Measurements from ENCODE around the gene GOSR2. TPM values are rescaled to one million over a fixed set of nuclear protein-coding genes. Genes with fewer than 3 reads are reported as not detected.

Gene GOSR2
- total and polyA plus RNA-seq, 2 donors (not counting 1 experiment from before 2014, with no cell fraction given) = 49.5 to 72.8 TPM

DNA sequence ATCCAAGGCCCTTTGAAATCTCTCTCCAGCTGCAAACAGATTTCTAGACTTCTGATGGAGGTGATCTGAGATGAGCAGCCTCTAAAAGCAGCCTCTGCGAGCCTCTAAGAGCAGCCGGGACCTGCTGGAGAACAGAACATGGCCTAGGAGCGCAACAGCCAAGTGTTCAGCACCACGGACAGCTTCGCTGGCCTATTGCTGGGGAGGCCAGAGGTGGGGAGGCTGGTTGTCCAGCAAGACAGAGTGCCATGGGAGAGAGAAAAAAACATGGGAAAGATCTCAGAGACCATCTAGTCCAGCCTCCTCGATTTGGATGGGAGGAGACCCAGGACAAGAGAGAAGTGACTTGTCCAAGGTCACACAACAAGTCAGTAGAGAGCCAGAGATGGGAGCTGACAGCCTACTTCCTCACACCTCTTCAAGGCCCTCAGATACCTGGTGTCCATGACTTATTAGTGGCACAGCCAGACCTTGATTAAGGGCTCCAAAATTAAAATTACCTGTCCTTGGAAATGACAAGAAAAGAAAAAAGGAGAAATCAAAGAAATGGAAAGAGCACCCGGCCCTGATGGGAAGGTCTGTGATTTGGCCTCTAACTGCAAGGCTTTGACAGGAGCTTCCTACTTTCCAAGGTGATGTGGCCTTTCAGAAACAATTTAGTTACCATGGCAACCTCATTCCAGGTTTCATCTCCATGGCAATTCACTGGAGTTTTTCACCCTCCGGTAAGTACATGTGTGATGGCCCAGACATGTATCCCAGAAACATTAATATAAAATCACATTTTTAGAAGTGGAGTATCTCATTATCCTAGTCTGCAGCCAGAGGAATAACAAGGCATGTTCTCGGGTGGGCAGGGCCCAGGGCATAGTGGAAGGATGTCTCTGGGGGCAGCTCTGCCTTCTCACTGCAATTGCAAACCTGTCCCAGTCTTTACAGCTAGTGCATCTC lies 41.6 kb downstream of the GOSR2 start:
- Histone ChIP-seq H3K4me3 (replicated peaks in 1 of 4; ENCODE audit: control extremely low read depth in 1 of 4, insufficient read depth in 1 of 4, low read depth in 3 of 4, low read length in 4 of 4) (no peak overlapping the region), H3K79me2 (ENCODE audit: control insufficient read depth, insufficient read depth, low read length) (no peaks in the 10 kb centered on the region), H2AFZ (ENCODE audit: low read length) (no peak overlapping the region), H3K4me1 (ENCODE audit: control insufficient read depth, extremely low read depth, insufficient read depth, low read length) (peaks cover 4% of the 10 kb centered on the region), H3K4me2 (ENCODE audit: extremely low read depth, insufficient read depth, low read length) (no peak overlapping the region), H4K20me1 (ENCODE audit: control insufficient read depth, extremely low read depth, insufficient read depth, low read length) (no peaks in the 10 kb centered on the region), H3K27ac (ENCODE audit: insufficient read depth, low read length) (no peak overlapping the region), H3K36me3 (ENCODE audit: control insufficient read depth, insufficient read depth, low read length) (no peaks in the 10 kb centered on the region), H3K9me3 (ENCODE audit: control insufficient read depth, insufficient read depth, low read depth, low read length) (no peaks in the 10 kb centered on the region), H3K27me3 (ENCODE audit: control insufficient read depth, insufficient read depth, low read length) (peaks cover 15% of the 10 kb centered on the region), H3K9ac (ENCODE audit: insufficient read depth, low read length) (no peak overlapping the region)
- TF ChIP-seq, protein P1, sequence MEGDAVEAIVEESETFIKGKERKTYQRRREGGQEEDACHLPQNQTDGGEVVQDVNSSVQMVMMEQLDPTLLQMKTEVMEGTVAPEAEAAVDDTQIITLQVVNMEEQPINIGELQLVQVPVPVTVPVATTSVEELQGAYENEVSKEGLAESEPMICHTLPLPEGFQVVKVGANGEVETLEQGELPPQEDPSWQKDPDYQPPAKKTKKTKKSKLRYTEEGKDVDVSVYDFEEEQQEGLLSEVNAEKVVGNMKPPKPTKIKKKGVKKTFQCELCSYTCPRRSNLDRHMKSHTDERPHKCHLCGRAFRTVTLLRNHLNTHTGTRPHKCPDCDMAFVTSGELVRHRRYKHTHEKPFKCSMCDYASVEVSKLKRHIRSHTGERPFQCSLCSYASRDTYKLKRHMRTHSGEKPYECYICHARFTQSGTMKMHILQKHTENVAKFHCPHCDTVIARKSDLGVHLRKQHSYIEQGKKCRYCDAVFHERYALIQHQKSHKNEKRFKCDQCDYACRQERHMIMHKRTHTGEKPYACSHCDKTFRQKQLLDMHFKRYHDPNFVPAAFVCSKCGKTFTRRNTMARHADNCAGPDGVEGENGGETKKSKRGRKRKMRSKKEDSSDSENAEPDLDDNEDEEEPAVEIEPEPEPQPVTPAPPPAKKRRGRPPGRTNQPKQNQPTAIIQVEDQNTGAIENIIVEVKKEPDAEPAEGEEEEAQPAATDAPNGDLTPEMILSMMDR (conservative IDR thresholded peaks at IDR 0.05 in 1 of 2, IDR thresholded peaks at IDR 0.05 in 1 of 2; ENCODE audit: low read depth in 1 of 2, low read length in 2 of 2) = no peak
- TF ChIP-seq EZH2 (IDR thresholded peaks at IDR 0.05; ENCODE audit: low read length, missing control alignments) = no peak
- DNase-seq (ENCODE audit: low read depth in 2 of 2) = peak; percentile 26 to 32

DNA sequence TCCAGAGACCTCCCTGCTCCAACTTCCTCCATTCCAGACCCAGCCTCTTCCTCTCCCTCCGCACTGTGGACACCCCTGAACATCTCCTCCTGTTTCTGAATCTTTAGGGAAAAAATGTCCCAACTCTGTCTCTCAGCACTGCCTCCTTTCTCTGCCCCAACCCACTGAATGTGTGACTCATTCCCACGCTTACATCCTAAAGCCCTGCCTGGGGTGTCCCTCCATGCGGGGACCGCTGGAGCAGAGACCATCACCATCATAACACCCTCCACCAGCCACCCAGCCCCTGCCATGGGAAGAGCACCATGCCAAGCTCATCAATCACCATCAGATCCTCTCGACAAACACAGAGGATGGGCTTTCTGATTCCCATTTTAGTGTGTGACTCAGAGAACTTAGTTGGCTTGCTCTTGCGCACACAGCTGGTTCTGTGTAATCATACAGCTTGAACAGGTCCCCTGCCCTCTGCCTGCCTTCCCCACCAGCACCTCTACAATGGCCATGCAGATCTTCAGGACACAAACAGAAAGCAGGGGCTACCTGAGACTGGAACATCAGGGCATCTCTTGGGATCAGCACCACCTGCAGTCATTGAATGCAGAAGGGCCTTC lies 45.4 kb downstream of the GOSR2 start:
- Histone ChIP-seq H3K4me1 (ENCODE audit: control insufficient read depth, extremely low read depth, insufficient read depth, low read length) (no peaks in the 10 kb centered on the region), H3K27me3 (ENCODE audit: control insufficient read depth, insufficient read depth, low read length) (peaks cover 14% of the 10 kb centered on the region), H3K4me3 (replicated peaks in 1 of 4; ENCODE audit: control extremely low read depth in 1 of 4, insufficient read depth in 1 of 4, low read depth in 3 of 4, low read length in 4 of 4) (no peak overlapping the region), H3K9ac (ENCODE audit: insufficient read depth, low read length) (no peak overlapping the region), H4K20me1 (ENCODE audit: control insufficient read depth, extremely low read depth, insufficient read depth, low read length) (no peaks in the 10 kb centered on the region), H3K79me2 (ENCODE audit: control insufficient read depth, insufficient read depth, low read length) (no peaks in the 10 kb centered on the region), H2AFZ (ENCODE audit: low read length) (no peak overlapping the region), H3K36me3 (ENCODE audit: control insufficient read depth, insufficient read depth, low read length) (no peaks in the 10 kb centered on the region), H3K27ac (ENCODE audit: insufficient read depth, low read length) (no peak overlapping the region), H3K4me2 (ENCODE audit: extremely low read depth, insufficient read depth, low read length) (no peak overlapping the region), H3K9me3 (ENCODE audit: control insufficient read depth, insufficient read depth, low read depth, low read length) (no peaks in the 10 kb centered on the region)
- TF ChIP-seq EZH2 (IDR thresholded peaks at IDR 0.05; ENCODE audit: low read length, missing control alignments) = no peak
- TF ChIP-seq, protein P1 (conservative IDR thresholded peaks at IDR 0.05 in 1 of 2, IDR thresholded peaks at IDR 0.05 in 1 of 2; ENCODE audit: low read depth in 1 of 2, low read length in 2 of 2) = no peak
- no peak for DNase-seq (ENCODE audit: low read depth in 2 of 2)

DNA sequence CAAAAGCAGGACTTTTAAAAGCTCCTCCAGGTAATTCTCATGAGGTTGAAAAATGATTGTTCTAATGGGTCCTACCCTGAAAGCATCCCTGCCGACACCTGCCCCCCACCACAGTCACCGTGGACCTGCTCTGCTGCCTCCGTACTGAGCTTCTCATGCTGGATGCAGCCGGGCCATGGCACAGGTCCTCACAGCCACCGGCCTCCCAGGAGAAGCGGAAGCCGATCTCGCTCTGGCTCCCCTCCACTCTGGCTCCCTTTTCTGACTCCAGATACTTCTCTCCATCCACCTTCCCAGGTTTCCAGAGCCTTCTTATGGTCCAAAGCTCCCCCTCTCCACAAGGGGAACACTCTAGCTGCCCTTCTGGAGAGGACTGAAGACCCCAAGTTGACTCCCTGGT lies 45.9 kb downstream of the GOSR2 start:
- Histone ChIP-seq H3K9me3 (ENCODE audit: control insufficient read depth, insufficient read depth, low read depth, low read length) (no peaks in the 10 kb centered on the region), H3K36me3 (ENCODE audit: control insufficient read depth, insufficient read depth, low read length) (no peaks in the 10 kb centered on the region), H3K27me3 (ENCODE audit: control insufficient read depth, insufficient read depth, low read length) (peaks cover 14% of the 10 kb centered on the region), H2AFZ (ENCODE audit: low read length) (no peak overlapping the region), H3K9ac (ENCODE audit: insufficient read depth, low read length) (no peak overlapping the region), H3K4me2 (ENCODE audit: extremely low read depth, insufficient read depth, low read length) (no peak overlapping the region), H3K27ac (ENCODE audit: insufficient read depth, low read length) (no peak overlapping the region), H3K4me1 (ENCODE audit: control insufficient read depth, extremely low read depth, insufficient read depth, low read length) (no peaks in the 10 kb centered on the region), H3K4me3 (replicated peaks in 1 of 4; ENCODE audit: control extremely low read depth in 1 of 4, insufficient read depth in 1 of 4, low read depth in 3 of 4, low read length in 4 of 4) (no peak overlapping the region), H3K79me2 (ENCODE audit: control insufficient read depth, insufficient read depth, low read length) (no peaks in the 10 kb centered on the region), H4K20me1 (ENCODE audit: control insufficient read depth, extremely low read depth, insufficient read depth, low read length) (no peaks in the 10 kb centered on the region)
- no peak for TF ChIP-seq EZH2 (IDR thresholded peaks at IDR 0.05; ENCODE audit: low read length, missing control alignments)
- TF ChIP-seq, protein P1 (conservative IDR thresholded peaks at IDR 0.05 in 1 of 2, IDR thresholded peaks at IDR 0.05 in 1 of 2; ENCODE audit: low read depth in 1 of 2, low read length in 2 of 2) = no peak
- no peak for DNase-seq (ENCODE audit: low read depth in 2 of 2)

Measured in fibroblast of lung (primary cell).